ENCODE results near the gene NUAK1. TPM values are rescaled to one million over a fixed set of nuclear protein-coding genes. Genes with fewer than 3 reads are reported as not detected.

NUAK1 gene
- total RNA-seq, 4 donors from 2014 or later, result 0.75 to 14.7 (median 3.5) TPM

DNA sequence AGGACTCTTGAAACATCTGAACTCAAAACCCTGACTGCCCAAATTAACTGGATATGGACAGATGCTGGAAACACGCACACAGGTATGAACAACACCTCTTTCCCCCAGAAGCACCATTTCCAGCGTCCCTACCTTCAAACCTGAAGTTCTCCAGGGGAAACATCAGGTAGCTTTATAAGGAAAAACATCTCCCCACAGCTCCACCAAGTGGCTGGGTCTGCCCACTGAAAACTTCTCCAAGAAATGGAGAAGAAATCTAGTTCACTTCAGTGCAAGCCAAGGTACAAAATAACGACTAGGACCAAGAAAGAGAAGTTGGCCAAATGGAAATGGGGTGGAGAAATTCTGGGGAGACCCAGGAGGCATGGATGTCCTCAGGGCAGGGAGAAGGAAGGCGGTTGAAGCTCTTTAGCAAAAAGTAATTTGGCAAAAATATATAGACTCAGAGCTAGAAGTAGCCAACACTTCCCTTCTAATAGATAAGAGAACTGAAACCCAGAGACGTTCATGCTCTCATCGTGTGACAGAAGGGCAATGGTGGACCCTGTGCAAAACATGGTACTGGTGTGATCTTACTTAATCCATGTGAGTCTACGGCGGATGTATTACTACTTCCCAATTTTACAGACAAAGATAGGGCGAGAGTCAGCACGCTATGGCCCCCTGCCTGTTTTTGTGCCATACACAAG lies 10.5 kb upstream of the NUAK1 start:
- in situ Hi-C loops (cut with MboI; ENCODE audit: low pct_ligation_motif_present in 1 of 4, low pct_unique_long_range_greater_than_20kb in 1 of 4, low sequenced_read_pairs in 3 of 4), result loop anchor here in 3 of 4 donors (25.0 kb wide), 1 partner anchor 437 kb away; no protein-coding TSS in a partner anchor
- Histone ChIP-seq H3K9me3 (no peaks in the 10 kb centered on the region), H3K36me3 (no peaks in the 10 kb centered on the region), H3K27ac (no peak overlapping the region), H3K27me3 (no peaks in the 10 kb centered on the region), H3K4me1 (peaks cover 0 to 24% (median 10%) of the 10 kb centered on the region in 4 donors), H3K4me3 (no peak overlapping the region)
- peak; percentile 34 for DNase-seq
- intact Hi-C loops (cut with DNase I; ENCODE audit: low total_unique reads), result no loop called here
- TF ChIP-seq CTCF (IDR thresholded peaks at IDR 0.05), result peak; percentile 38 to 47 (median 44)
- no peak for TF ChIP-seq POLR2A (IDR thresholded peaks at IDR 0.05)
- TF ChIP-seq EP300 (IDR thresholded peaks at IDR 0.05; ENCODE audit: low read depth), result no peak
- 55 to 70% methylated on average over 5 to 10 of the region's 10 CpGs for WGBS, 2 donors (ENCODE audit: low coverage in 1 of 2)

GRCh38 chr12:106147956-106148355 lies 9.2 kb upstream of the NUAK1 start:
- TF ChIP-seq EP300 (IDR thresholded peaks at IDR 0.05; ENCODE audit: low read depth) (peak; percentile 43), POLR2AphosphoS5 (IDR thresholded peaks at IDR 0.05) (peak in 1 of 3 donors; percentile 48), CTCF (IDR thresholded peaks at IDR 0.05) (no peak), POLR2A (IDR thresholded peaks at IDR 0.05) (no peak)
- WGBS, 2 donors (ENCODE audit: low coverage in 1 of 2), result 53% methylated on average over 12 of the region's 12 CpGs; no CpG with 5 or more reads in 1 of the 2 donors
- intact Hi-C loops (cut with DNase I; ENCODE audit: low total_unique reads) (no loop called here), in situ Hi-C loops (cut with MboI; ENCODE audit: low pct_ligation_motif_present in 1 of 4, low pct_unique_long_range_greater_than_20kb in 1 of 4, low sequenced_read_pairs in 3 of 4) (loop anchor here in 3 of 4 donors (25.0 kb wide), 1 partner anchor 436 kb away; no protein-coding TSS in a partner anchor)
- H3K4me3 ChIP-seq, result no peak overlapping the region
- H3K27ac ChIP-seq, result peak overlapping the region in 1 of 4 donors; percentile 17
- H3K9me3 ChIP-seq, result no peaks in the 10 kb centered on the region
- peaks cover 0 to 24% (median 10%) of the 10 kb centered on the region in 4 donors for H3K4me1 ChIP-seq
- H3K36me3 ChIP-seq, result no peaks in the 10 kb centered on the region
- peak; percentile 44 for DNase-seq
- no peaks in the 10 kb centered on the region for H3K27me3 ChIP-seq

DNA sequence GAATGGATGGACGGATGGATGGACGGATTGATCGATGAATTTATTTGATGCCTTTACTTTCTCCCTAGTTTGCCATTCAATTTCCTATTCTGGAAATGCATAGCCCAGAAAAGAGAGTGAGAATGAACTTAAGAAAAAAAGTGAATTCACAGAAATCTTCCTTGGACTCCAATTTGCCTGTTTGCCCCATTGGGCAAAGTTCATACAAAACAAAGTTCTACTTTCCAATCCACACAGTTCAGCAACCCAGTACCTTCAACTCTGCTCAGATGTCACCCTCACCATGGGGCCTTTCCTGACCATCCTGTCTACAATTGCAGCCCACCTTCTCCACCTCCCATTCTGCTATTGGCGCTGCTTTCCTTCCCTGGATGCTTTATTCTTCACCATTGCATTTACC lies 8.2 kb upstream of the NUAK1 start:
- Histone ChIP-seq H3K27me3 (no peaks in the 10 kb centered on the region), H3K4me1 (peaks cover 0 to 24% (median 10%) of the 10 kb centered on the region in 4 donors), H3K9me3 (no peaks in the 10 kb centered on the region), H3K4me3 (no peak overlapping the region), H3K27ac (no peak overlapping the region), H3K36me3 (no peaks in the 10 kb centered on the region)
- intact Hi-C loops (cut with DNase I; ENCODE audit: low total_unique reads) (no loop called here), in situ Hi-C loops (cut with MboI; ENCODE audit: low pct_ligation_motif_present in 1 of 4, low pct_unique_long_range_greater_than_20kb in 1 of 4, low sequenced_read_pairs in 3 of 4) (loop anchor here in 3 of 4 donors (25.0 kb wide), 1 partner anchor 435 kb away; no protein-coding TSS in a partner anchor)
- 92 to 95% methylated on average over 4 of the region's 4 CpGs for WGBS, 2 donors (ENCODE audit: low coverage in 1 of 2)
- DNase-seq, result no peak
- TF ChIP-seq CTCF (IDR thresholded peaks at IDR 0.05) (no peak), EP300 (IDR thresholded peaks at IDR 0.05; ENCODE audit: low read depth) (no peak), POLR2AphosphoS5 (IDR thresholded peaks at IDR 0.05) (no peak), POLR2A (IDR thresholded peaks at IDR 0.05) (no peak)

GRCh38 chr12:106145539-106146447 lies 7.0 kb upstream of the NUAK1 start:
- TF ChIP-seq EP300 (IDR thresholded peaks at IDR 0.05; ENCODE audit: low read depth), result no peak
- TF ChIP-seq POLR2AphosphoS5 (IDR thresholded peaks at IDR 0.05), result no peak
- TF ChIP-seq CTCF (IDR thresholded peaks at IDR 0.05), result no peak
- no peak for TF ChIP-seq POLR2A (IDR thresholded peaks at IDR 0.05)
- in situ Hi-C loops (cut with MboI; ENCODE audit: low pct_ligation_motif_present in 1 of 4, low pct_unique_long_range_greater_than_20kb in 1 of 4, low sequenced_read_pairs in 3 of 4), result loop anchor here in 3 of 4 donors (25.0 kb wide), 1 partner anchor 433 kb away; no protein-coding TSS in a partner anchor
- Histone ChIP-seq H3K27ac (peak overlapping the region in 1 of 4 donors; percentile 2), H3K27me3 (no peaks in the 10 kb centered on the region), H3K4me1 (peaks cover 0 to 24% (median 10%) of the 10 kb centered on the region in 4 donors), H3K4me3 (no peak overlapping the region), H3K9me3 (no peaks in the 10 kb centered on the region), H3K36me3 (no peaks in the 10 kb centered on the region)
- 31 to 44% methylated on average over 8 to 14 of the region's 14 CpGs for WGBS, 2 donors (ENCODE audit: low coverage in 1 of 2)
- peak; percentile 74 for DNase-seq
- intact Hi-C loops (cut with DNase I; ENCODE audit: low total_unique reads), result no loop called here
